ENCODE data around the gene BEGAIN.

DNA sequence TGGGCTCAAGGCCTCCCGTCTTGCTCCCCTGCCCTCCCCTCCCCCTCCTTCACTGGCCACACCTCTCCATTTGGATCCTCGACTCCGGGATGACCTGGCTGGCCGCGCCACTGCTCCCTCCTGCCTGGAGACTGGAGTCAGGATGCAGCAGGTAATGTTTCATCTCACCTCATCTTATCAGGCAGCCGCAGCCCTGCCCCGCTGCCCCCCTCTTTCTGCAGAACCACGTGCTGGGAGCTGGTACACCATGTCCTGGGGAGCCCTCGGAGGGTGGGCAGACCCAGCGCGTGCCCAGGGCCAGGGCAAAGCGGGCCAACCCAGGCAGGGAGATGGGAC, 31.1 kb downstream of the BEGAIN start:
- TF ChIP-seq, protein P1, sequence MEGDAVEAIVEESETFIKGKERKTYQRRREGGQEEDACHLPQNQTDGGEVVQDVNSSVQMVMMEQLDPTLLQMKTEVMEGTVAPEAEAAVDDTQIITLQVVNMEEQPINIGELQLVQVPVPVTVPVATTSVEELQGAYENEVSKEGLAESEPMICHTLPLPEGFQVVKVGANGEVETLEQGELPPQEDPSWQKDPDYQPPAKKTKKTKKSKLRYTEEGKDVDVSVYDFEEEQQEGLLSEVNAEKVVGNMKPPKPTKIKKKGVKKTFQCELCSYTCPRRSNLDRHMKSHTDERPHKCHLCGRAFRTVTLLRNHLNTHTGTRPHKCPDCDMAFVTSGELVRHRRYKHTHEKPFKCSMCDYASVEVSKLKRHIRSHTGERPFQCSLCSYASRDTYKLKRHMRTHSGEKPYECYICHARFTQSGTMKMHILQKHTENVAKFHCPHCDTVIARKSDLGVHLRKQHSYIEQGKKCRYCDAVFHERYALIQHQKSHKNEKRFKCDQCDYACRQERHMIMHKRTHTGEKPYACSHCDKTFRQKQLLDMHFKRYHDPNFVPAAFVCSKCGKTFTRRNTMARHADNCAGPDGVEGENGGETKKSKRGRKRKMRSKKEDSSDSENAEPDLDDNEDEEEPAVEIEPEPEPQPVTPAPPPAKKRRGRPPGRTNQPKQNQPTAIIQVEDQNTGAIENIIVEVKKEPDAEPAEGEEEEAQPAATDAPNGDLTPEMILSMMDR (IDR thresholded peaks at IDR 0.05) = no peak
- no peak for TF ChIP-seq POLR2A (IDR thresholded peaks at IDR 0.05; ENCODE audit: low read depth)

Data from esophagus muscularis mucosa (tissue), 3 donors.